Endothelial cell of umbilical vein (primary cell): Measurements from ENCODE around the gene CIDEB. TPM values are rescaled to one million over a fixed set of nuclear protein-coding genes. Genes with fewer than 3 reads are reported as not detected.

Experiments used
- BruUV-seq: library from RNA; stranded (reverse); fragments of 400-500 nt; replicated peaks from 2 replicates; lab custom pipeline; 2021; lab: Mats Ljungman, UMichigan
- CTCF ChIA-PET: fragments of 300-600, 350-600 bp; sonication (Branson Sonifier 250); formaldehyde crosslinking; loops from one replicate; lab custom pipeline; 2021; ENCODE audit warnings: antibody characterized with exemption, inconsistent platforms; lab: Charles Lee
- POLR2A ChIA-PET: fragments of 300-600, 350-600 bp; sonication (Branson Sonifier 250); formaldehyde crosslinking; loops from one replicate; lab custom pipeline; 2021; ENCODE audit warnings: antibody characterized with exemption, inconsistent platforms; lab: Charles Lee
- DNase-seq: peaks from one replicate; pipeline ENCODE4 v3.0.0-alpha.2; 2011; ENCODE audit warnings: low read depth, low spot score
- FAIRE-seq: peaks from 2 replicates; lab custom pipeline; 2011; peaks lifted over from hg19 to GRCh38; lab: Jason Lieb, UNC
- H2AFZ ChIP-seq: 2 replicates; pipeline ENCODE4 v1.6.0; 2012; ENCODE audit warnings: low read depth, low read length, control low read depth, inconsistent platforms
- H3K27ac ChIP-seq: 2 replicates; pipeline ENCODE4 v1.5.1; 2011; ENCODE audit warnings: low read depth, mild to moderate bottlenecking, control low read depth, low read length, moderate library complexity; ENCODE audit not compliant: insufficient read depth
- H3K27me3 ChIP-seq, 2 experiments: 2 replicates each; pipeline versions ENCODE4 v1.6.0 to v1.6.1; 2011; ENCODE audit warnings: low read length in 2 of 2, mixed read lengths in 1 of 2; ENCODE audit not compliant: control insufficient read depth in 2 of 2, insufficient read depth in 2 of 2
- H3K36me3 ChIP-seq, 2 experiments: 2 replicates in 1 of 2; 3 replicates in 1 of 2; pipeline ENCODE4 v1.5.1; 2011; ENCODE audit warnings: low read length in 2 of 2, mild to moderate bottlenecking in 1 of 2, moderate library complexity in 1 of 2; ENCODE audit not compliant: control insufficient read depth in 2 of 2, insufficient read depth in 2 of 2; ENCODE audit errors: extremely low read depth in 1 of 2
- H3K4me1 ChIP-seq: 3 replicates; pipeline ENCODE4 v1.5.1; 2011; ENCODE audit warnings: mild to moderate bottlenecking, low read length; ENCODE audit not compliant: control insufficient read depth, insufficient read depth; ENCODE audit errors: extremely low read depth
- H3K4me2 ChIP-seq: 2 replicates; pipeline ENCODE4 v1.6.1; 2011; ENCODE audit warnings: low read length, control low read depth, mixed read lengths; ENCODE audit not compliant: insufficient read depth
- H3K4me3 ChIP-seq, 3 experiments: fragments of 200-600 bp in 1 of 3; sonication (generic), shearing (Covaris generic) in 1 of 3; replicated peaks in 1 of 3; 2 replicates each; pipeline ENCODE4 v1.5.1; 2011 to 2016; ENCODE audit warnings: control low read depth in 3 of 3, low read length in 3 of 3, mild to moderate bottlenecking in 2 of 3, inconsistent platforms in 1 of 3, low read depth in 1 of 3, moderate library complexity in 1 of 3; ENCODE audit not compliant: insufficient read depth in 1 of 3
- H3K79me2 ChIP-seq: 2 replicates; pipeline ENCODE4 v1.6.0; 2012; ENCODE audit warnings: low read length, inconsistent platforms; ENCODE audit not compliant: control insufficient read depth, insufficient read depth
- H3K9ac ChIP-seq: replicated peaks from 2 replicates; pipeline ENCODE3; 2011; ENCODE audit warnings: low read length, control low read depth; ENCODE audit not compliant: insufficient read depth; ENCODE audit errors: extremely low read depth
- H3K9me1 ChIP-seq: replicated peaks from 3 replicates; pipeline ENCODE4 v1.6.0; 2011; ENCODE audit warnings: mild to moderate bottlenecking, low read length; ENCODE audit not compliant: control insufficient read depth, insufficient read depth; ENCODE audit errors: extremely low read depth
- H3K9me3 ChIP-seq: replicated peaks from 2 replicates; pipeline ENCODE4 v1.5.1; 2012; ENCODE audit warnings: low read length, inconsistent platforms; ENCODE audit not compliant: control insufficient read depth, insufficient read depth
- H4K20me1 ChIP-seq: replicated peaks from 2 replicates; pipeline ENCODE3; 2011; ENCODE audit warnings: mild to moderate bottlenecking, low read length; ENCODE audit not compliant: control insufficient read depth, insufficient read depth; ENCODE audit errors: extremely low read depth
- CTCF ChIP-seq, 2 donors: IDR thresholded peaks; 1 replicate in 1 of 2; 2 replicates in 1 of 2; pipeline ENCODE4 v1.5.1; 2011; ENCODE audit warnings: low read length in 2 of 2, mild to moderate bottlenecking in 2 of 2, moderate library complexity in 2 of 2, control low read depth in 1 of 2, inconsistent platforms in 1 of 2, low read depth in 1 of 2; ENCODE audit not compliant: insufficient read depth in 1 of 2; ENCODE audit errors: extremely low read depth in 1 of 2
- EZH2 ChIP-seq: IDR thresholded peaks from 2 replicates; pipeline ENCODE4 v1.6.1; 2012; ENCODE audit warnings: borderline replicate concordance, low read depth, mild to moderate bottlenecking, moderate library complexity, low read length, inconsistent platforms; ENCODE audit not compliant: severe bottlenecking
- FOS ChIP-seq: IDR thresholded peaks from 2 replicates; pipeline ENCODE4 v1.6.1; 2011; ENCODE audit warnings: mild to moderate bottlenecking, low read length, moderate library complexity, borderline replicate concordance; ENCODE audit not compliant: insufficient read depth
- GATA2 ChIP-seq: IDR thresholded peaks from 2 replicates; pipeline ENCODE4 v1.7.0; 2011; ENCODE audit warnings: low read depth, mild to moderate bottlenecking, moderate library complexity, mixed read lengths, low read length; ENCODE audit not compliant: insufficient read length, insufficient read depth
- JUN ChIP-seq: IDR thresholded peaks from 2 replicates; pipeline ENCODE4 v1.6.1; 2011; ENCODE audit warnings: borderline replicate concordance, low read depth; ENCODE audit not compliant: insufficient read length, insufficient read depth
- MAX ChIP-seq: IDR thresholded peaks from 2 replicates; pipeline ENCODE4 v1.6.1; 2011; ENCODE audit not compliant: insufficient read depth, insufficient read length
- MYC ChIP-seq: IDR thresholded peaks from one replicate; pipeline ENCODE4 v1.6.1; 2011; ENCODE audit warnings: mild to moderate bottlenecking, low read depth, low read length
- POLR2A ChIP-seq: IDR thresholded peaks from 2 replicates; pipeline ENCODE4 v1.6.1; 2012; ENCODE audit warnings: low read depth, mild to moderate bottlenecking, control low read depth, low read length
- POLR2AphosphoS5 ChIP-seq: IDR thresholded peaks from 2 replicates; pipeline ENCODE4 v1.6.1; 2012; ENCODE audit warnings: low read depth, mild to moderate bottlenecking, control low read depth, low read length, moderate library complexity; ENCODE audit not compliant: insufficient read depth
- dilution Hi-C: fragments of 300-500 bp; cut with MboI; formaldehyde crosslinking; loops from one replicate; pipeline ENCODE4 v1.15.0; 2019; ENCODE audit warnings: low sequenced_read_pairs; ENCODE audit not compliant: extremely low pct_ligation_motif_present
- intact Hi-C: fragments of 100-400 bp; cut with micrococcal nuclease; formaldehyde crosslinking; loops from one replicate; pipeline ENCODE4 v1.10.0; 2022
- polyA plus RNA-seq, 4 experiments: library from polyadenylated mRNA; depleted of rRNA in 3 of 4; stranded (reverse) in 3 of 4; unstranded in 1 of 4; fragments of >200 nt; gene quantifications; 2 replicates each; pipeline versions ENCODE4 v1.2.1 to v1.2.3, GENCODE V29; 2011 to 2012; ENCODE audit warnings: missing spikeins in 1 of 4
- total RNA-seq: library from RNA; stranded (reverse); gene quantifications from 2 replicates; pipeline ENCODE4 v1.2.3, GENCODE V29; 2021

The CIDEB gene
- total and polyA plus RNA-seq, 2 donors (not counting 3 experiments of a cell fraction or from before 2014, with no cell fraction given): 5.2 to 7.2 TPM

GRCh38 chr14:24277071-24277470 is 30.7 kb downstream of the CIDEB start:
- Histone ChIP-seq H2AFZ (no peak overlapping the region), H3K9me3 (no peaks in the 10 kb centered on the region), H3K79me2 (no peaks in the 10 kb centered on the region), H3K9me1 (no peaks in the 10 kb centered on the region), H4K20me1 (no peaks in the 10 kb centered on the region), H3K27ac (no peak overlapping the region), H3K36me3 (no peaks in the 10 kb centered on the region), H3K9ac (no peak overlapping the region), H3K4me3 (no peak overlapping the region), H3K4me2 (no peak overlapping the region), H3K4me1 (no peaks in the 10 kb centered on the region), H3K27me3 (no peaks in the 10 kb centered on the region)
- FAIRE-seq (no peak), DNase-seq (no peak)
- POLR2A ChIA-PET: no interaction called here
- no TSS peak for BruUV-seq
- CTCF ChIA-PET: interaction anchor here (0.9 to 1.0 kb wide), 2 partner anchors 20 to 31 kb away, joined by 3 to 4 read pairs; partner anchors contain the start of gene CIDEB
- intact Hi-C loops: no loop called here
- TF ChIP-seq FOS (no peak), GATA2 (no peak), POLR2A (no peak), JUN (no peak), MYC (no peak), POLR2AphosphoS5 (no peak), CTCF (IDR thresholded peaks at IDR 0.05; ENCODE audit: extremely low read depth in 1 of 2, insufficient read depth in 1 of 2, low read depth in 1 of 2, low read length in 2 of 2) (no peak), MAX (no peak), EZH2 (no peak)
- dilution Hi-C loops: no loop called here
